ENCODE measurements around the gene PTPRG. TPM values are rescaled to one million over a fixed set of nuclear protein-coding genes. Genes with fewer than 3 reads are reported as not detected.

PTPRG gene
- total RNA-seq, 1 experiment from 2014 or later = 32.1 TPM

- no peaks in the 10 kb centered on the region for H3K36me3 ChIP-seq (ENCODE audit: control insufficient read depth in 1 of 2, insufficient read depth in 2 of 2, low read length in 2 of 2)
- H2AFZ ChIP-seq (ENCODE audit: low read depth, low read length, poor library complexity, severe bottlenecking) = no peak overlapping the region
- H3K4me3 ChIP-seq (replicated peaks in 1 of 2; ENCODE audit: low read depth in 1 of 2, low read length in 2 of 2) = no peak overlapping the region
- no peaks in the 10 kb centered on the region for H3K9me2 ChIP-seq (ENCODE audit: insufficient read depth)
- ChIA-PET RAD21 (ENCODE audit: low non-redundant PET in 1 of 2, low total read pairs in 2 of 2, uncharacterized antibody in 2 of 2, unreplicated experiment in 2 of 2) (no interaction called here), CTCF (no interaction called here), POLR2A (no interaction called here)
- no peaks in the 10 kb centered on the region for H3K9me3 ChIP-seq (ENCODE audit: control insufficient read depth in 1 of 2, insufficient read depth in 1 of 2, low read depth in 1 of 2, low read length in 2 of 2)
- intact Hi-C loops (cut with micrococcal nuclease) = loop anchor here (10.0 kb wide), 2 partner anchors 516 to 616 kb away; partner anchors contain the start of gene PTPRG
- no TSS peak for BruUV-seq (replicated peaks)
- DNase-seq (ENCODE audit: low read depth, low spot score) = no peak
- no peak for ATAC-seq
- no peaks in the 10 kb centered on the region for H4K20me1 ChIP-seq (ENCODE audit: insufficient read depth)
- H3K27me3 ChIP-seq (ENCODE audit: insufficient read depth, low read length) = no peaks in the 10 kb centered on the region
- TF ChIP-seq CTCF (IDR thresholded peaks at IDR 0.05 in 2 of 3, conservative IDR thresholded peaks at IDR 0.05 in 1 of 3; ENCODE audit: borderline replicate concordance in 1 of 3, insufficient read depth in 1 of 3, low read depth in 2 of 3, low read length in 2 of 3) (no peak), EZH2phosphoT487 (IDR thresholded peaks at IDR 0.05; ENCODE audit: borderline replicate concordance) (no peak), CEBPB (IDR thresholded peaks at IDR 0.05; ENCODE audit: low read depth) (no peak), ZFX (IDR thresholded peaks at IDR 0.05) (no peak), MAX (IDR thresholded peaks at IDR 0.05) (no peak), ZBTB33 (IDR thresholded peaks at IDR 0.05; ENCODE audit: extremely low read depth, insufficient replicate concordance, low read length) (no peak), SRF (IDR thresholded peaks at IDR 0.05; ENCODE audit: low read depth) (no peak), ZNF274 (IDR thresholded peaks at IDR 0.05; ENCODE audit: low read depth, low read length) (no peak), FOSL1 (IDR thresholded peaks at IDR 0.05; ENCODE audit: low read depth) (no peak), EGR1 (IDR thresholded peaks at IDR 0.05; ENCODE audit: low read depth) (no peak), RAD21 (IDR thresholded peaks at IDR 0.05; ENCODE audit: low read depth) (no peak), YY1 (IDR thresholded peaks at IDR 0.05; ENCODE audit: extremely low read depth, insufficient replicate concordance, low read depth, low read length) (no peak), REST (IDR thresholded peaks at IDR 0.05; ENCODE audit: low read depth) (no peak), SP1 (IDR thresholded peaks at IDR 0.05; ENCODE audit: low read depth) (no peak), POLR2AphosphoS5 (IDR thresholded peaks at IDR 0.05; ENCODE audit: low read depth, low read length) (no peak), SIN3A (IDR thresholded peaks at IDR 0.05; ENCODE audit: low read depth) (no peak), TCF7L2 (IDR thresholded peaks at IDR 0.05; ENCODE audit: borderline replicate concordance, extremely low read depth, insufficient read depth, insufficient read length) (no peak)
- no peaks in the 10 kb centered on the region for H3K79me2 ChIP-seq (ENCODE audit: insufficient read depth, low read length)
- no peaks in the 10 kb centered on the region for H3K4me1 ChIP-seq (ENCODE audit: control insufficient read depth in 1 of 2, insufficient read depth in 2 of 2, low read length in 2 of 2)
- H3K4me2 ChIP-seq (ENCODE audit: low read length) = no peak overlapping the region
- no peak overlapping the region for H3K27ac ChIP-seq (ENCODE audit: low read depth, low read length)
- H3K9ac ChIP-seq (ENCODE audit: low read length) = no peak overlapping the region
These were observed 619.1 kb downstream of the PTPRG start for GRCh38 chr3:62180514-62180913.
